GM19467 (cell line): ENCODE measurements around the gene ENG.
"Not testable (repeated sequence)": the region's sequence is repeated elsewhere in the genome, so short reads cannot be mapped to it uniquely, and the experiment has no call there.

ENCODE experiments used
- ATAC-seq: cut with Tn5 transposase; IDR thresholded peaks from one replicate; pipeline ENCODE4 v1.9.1; 2021; ENCODE audit warnings: mild to moderate bottlenecking, moderate library complexity; ENCODE audit not compliant: unreplicated experiment

ENG gene

GRCh38 chr9:127878652-127879390 is 24.4 kb upstream of the ENG start:
- no peak for ATAC-seq

- ATAC-seq = no peak
These were observed 23.7 kb upstream of the ENG start for GRCh38 chr9:127878001-127878651.

- ATAC-seq = no peak
These were observed 23.1 kb upstream of the ENG start, which contains the start of gene AK1 for GRCh38 chr9:127877566-127877998. Gene AK1, minus strand, starts transcription at chr9:127877675. Its CDS starts 3,058 bp downstream, at chr9:127874617.

- no peak for ATAC-seq
These were observed 22.5 kb upstream of the ENG start for GRCh38 chr9:127876764-127877562.

GRCh38 chr9:127876026-127876763 is 21.7 kb upstream of the ENG start:
- no peak for ATAC-seq

GRCh38 chr9:127875306-127875966 is 21.0 kb upstream of the ENG start:
- no peak for ATAC-seq

- ATAC-seq = no peak
These were observed 20.1 kb upstream of the ENG start for GRCh38 chr9:127874301-127875221.

- ATAC-seq = no peak
These were observed 19.4 kb upstream of the ENG start for GRCh38 chr9:127873886-127874285.

- ATAC-seq = no peak
These were observed 18.8 kb upstream of the ENG start for GRCh38 chr9:127873223-127873691.

- ATAC-seq = no peak
These were observed 18.1 kb upstream of the ENG start for GRCh38 chr9:127872369-127873222.

- ATAC-seq = no peak
These were observed 17.1 kb upstream of the ENG start for GRCh38 chr9:127871531-127871930.

GRCh38 chr9:127870887-127871286 is 16.4 kb upstream of the ENG start:
- no peak for ATAC-seq

GRCh38 chr9:127870153-127870491 is 15.7 kb upstream of the ENG start:
- ATAC-seq = not testable (repeated sequence)

- ATAC-seq = peak; percentile 67
These were observed 15.1 kb upstream of the ENG start for GRCh38 chr9:127869310-127870152.

- no peak for ATAC-seq
These were observed 13.9 kb upstream of the ENG start for GRCh38 chr9:127868278-127868902.

GRCh38 chr9:127867356-127868277 is 13.2 kb upstream of the ENG start:
- no peak for ATAC-seq
